OCI-LY1 (cell line): Measurements from ENCODE around the gene SSBP2.

Source experiments
- H2AFZ ChIP-seq: fragments of 200-600 bp; sonication (generic), shearing (Covaris generic); 2 replicates; pipeline ENCODE4 v1.6.0; 2014; ENCODE audit warnings: antibody characterized with exemption, mild to moderate bottlenecking, low read length
- H3F3A ChIP-seq: fragments of 200-600 bp; sonication (generic), shearing (Covaris generic); 2 replicates; pipeline ENCODE4 v1.6.0; 2014; ENCODE audit warnings: mild to moderate bottlenecking, antibody characterized with exemption, low read length, moderate library complexity; ENCODE audit not compliant: insufficient read depth
- H3K27ac ChIP-seq: fragments of 200-600 bp; sonication (generic); 2 replicates; pipeline ENCODE4 v1.5.1; 2014; ENCODE audit warnings: low read length, mixed run types, mild to moderate bottlenecking, low read depth; ENCODE audit not compliant: poor library complexity, severe bottlenecking
- H3K27me3 ChIP-seq: fragments of 200-600 bp; sonication (generic); 2 replicates; pipeline ENCODE4 v1.6.0; 2014; ENCODE audit warnings: antibody characterized with exemption, mild to moderate bottlenecking, low read length, moderate library complexity; ENCODE audit not compliant: insufficient read depth
- H3K36me3 ChIP-seq: fragments of 200-600 bp; sonication (generic); 2 replicates; pipeline ENCODE4 v1.6.1; 2014; ENCODE audit warnings: mild to moderate bottlenecking, antibody characterized with exemption, low read length, moderate library complexity, mixed read lengths; ENCODE audit not compliant: insufficient read depth
- H3K4me1 ChIP-seq: fragments of 200-600 bp; sonication (generic); 2 replicates; pipeline ENCODE4 v1.5.1; 2014; ENCODE audit warnings: mild to moderate bottlenecking, low read length, moderate library complexity; ENCODE audit not compliant: insufficient read depth, severe bottlenecking
- H3K4me2 ChIP-seq: fragments of 200-600 bp; sonication (generic), shearing (Covaris generic); 2 replicates; pipeline ENCODE4 v1.6.1; 2014; ENCODE audit warnings: low read length
- H3K4me3 ChIP-seq: fragments of 200-600 bp; sonication (generic); 2 replicates; pipeline ENCODE4 v1.5.1; 2014; ENCODE audit warnings: low read length, low read depth, mild to moderate bottlenecking, mixed read lengths; ENCODE audit not compliant: poor library complexity, severe bottlenecking
- H3K79me2 ChIP-seq: fragments of 200-600 bp; shearing (Covaris generic); 2 replicates; pipeline ENCODE4 v1.6.1; 2016; ENCODE audit warnings: mixed run types, low read length, mixed read lengths; ENCODE audit not compliant: insufficient read depth
- H3K9ac ChIP-seq: fragments of 200-600 bp; sonication (generic), shearing (Covaris generic); 2 replicates; pipeline ENCODE4 v1.6.1; 2014; ENCODE audit warnings: mild to moderate bottlenecking, low read length, mixed read lengths
- H3K9me2 ChIP-seq: fragments of 200-600 bp; sonication (generic), shearing (Covaris generic); 2 replicates; pipeline ENCODE4 v1.6.1; 2014; ENCODE audit warnings: low read depth, mild to moderate bottlenecking, low read length, mixed read lengths
- H3K9me3 ChIP-seq: fragments of 200-600 bp; shearing (Covaris generic); 2 replicates; pipeline ENCODE4 v1.6.1; 2014; ENCODE audit warnings: low read length, mixed read lengths
- H4K20me1 ChIP-seq: fragments of 200-600 bp; sonication (generic), shearing (Covaris generic); 2 replicates; pipeline ENCODE4 v1.6.0; 2016; ENCODE audit warnings: mild to moderate bottlenecking, low read length; ENCODE audit not compliant: insufficient read depth
- CTCF ChIP-seq: fragments of 200-600 bp; sonication (generic), shearing (Covaris generic); IDR thresholded peaks from 2 replicates; pipeline ENCODE4 v1.5.1; 2017; ENCODE audit warnings: mild to moderate bottlenecking, antibody characterized with exemption, low read length, moderate library complexity, mixed read lengths
- EZH2 ChIP-seq: fragments of 200-600 bp; sonication (generic), shearing (Covaris generic); IDR thresholded peaks from 2 replicates; pipeline ENCODE4 v1.8.0; 2017; ENCODE audit warnings: borderline replicate concordance, mixed run types, mild to moderate bottlenecking, antibody characterized with exemption, low read length, moderate library complexity, mixed read lengths

The SSBP2 gene

GRCh38 chr5:81766611-81767010, 15.7 kb upstream of the SSBP2 start:
- Histone ChIP-seq H3K9ac (no peak overlapping the region), H3K79me2 (no peaks in the 10 kb centered on the region), H4K20me1 (no peaks in the 10 kb centered on the region), H3K4me1 (no peaks in the 10 kb centered on the region), H3F3A (no peaks in the 10 kb centered on the region), H3K27ac (no peak overlapping the region), H3K9me2 (no peaks in the 10 kb centered on the region), H3K27me3 (no peaks in the 10 kb centered on the region), H3K4me3 (no peak overlapping the region), H3K9me3 (no peaks in the 10 kb centered on the region), H3K4me2 (no peak overlapping the region), H2AFZ (no peak overlapping the region), H3K36me3 (no peaks in the 10 kb centered on the region)
- no peak for TF ChIP-seq EZH2
- no peak for TF ChIP-seq CTCF

GRCh38 chr5:81763294-81763928, 12.5 kb upstream of the SSBP2 start:
- Histone ChIP-seq H3K27me3 (no peaks in the 10 kb centered on the region), H3K4me3 (no peak overlapping the region), H3K79me2 (no peaks in the 10 kb centered on the region), H3F3A (no peaks in the 10 kb centered on the region), H3K9ac (no peak overlapping the region), H3K4me1 (peaks cover 8% of the 10 kb centered on the region), H3K36me3 (no peaks in the 10 kb centered on the region), H4K20me1 (no peaks in the 10 kb centered on the region), H2AFZ (no peak overlapping the region), H3K9me3 (no peaks in the 10 kb centered on the region), H3K9me2 (no peaks in the 10 kb centered on the region), H3K4me2 (no peak overlapping the region), H3K27ac (no peak overlapping the region)
- TF ChIP-seq CTCF, result no peak

- TF ChIP-seq EZH2 (no peak), CTCF (no peak)
- Histone ChIP-seq H3K4me2 (no peak overlapping the region), H3K9me2 (no peaks in the 10 kb centered on the region), H3K4me3 (no peak overlapping the region), H3K27ac (no peak overlapping the region), H2AFZ (no peak overlapping the region), H3K9ac (no peak overlapping the region), H3K36me3 (no peaks in the 10 kb centered on the region), H3K27me3 (no peaks in the 10 kb centered on the region), H3K4me1 (peaks cover 8% of the 10 kb centered on the region), H3F3A (no peaks in the 10 kb centered on the region), H4K20me1 (no peaks in the 10 kb centered on the region), H3K9me3 (no peaks in the 10 kb centered on the region), H3K79me2 (no peaks in the 10 kb centered on the region)
These were observed 12.0 kb upstream of the SSBP2 start for GRCh38 chr5:81762853-81763252.
